ENCODE measurements around the gene PRKN.

DNA sequence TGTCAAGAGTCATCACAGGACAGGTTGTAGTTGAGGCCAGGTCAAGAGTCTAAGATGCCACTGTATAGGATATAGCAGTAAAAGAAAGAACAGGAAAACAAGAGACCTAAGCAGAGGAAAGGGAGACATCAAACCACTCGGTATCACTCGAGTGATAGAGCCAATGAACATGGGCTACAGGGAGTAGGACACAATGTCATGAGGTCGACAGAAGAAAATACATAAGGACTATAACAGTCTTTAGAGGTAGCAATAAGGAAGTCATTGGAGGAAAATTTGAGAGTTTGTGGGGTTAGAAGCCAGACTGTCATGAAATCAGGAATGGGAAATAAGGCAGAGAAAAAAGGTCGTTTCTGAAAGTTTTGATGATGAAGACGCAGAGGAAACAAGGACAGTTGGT lies 99.7 kb downstream of the PRKN start:
- TF ChIP-seq, protein P1, sequence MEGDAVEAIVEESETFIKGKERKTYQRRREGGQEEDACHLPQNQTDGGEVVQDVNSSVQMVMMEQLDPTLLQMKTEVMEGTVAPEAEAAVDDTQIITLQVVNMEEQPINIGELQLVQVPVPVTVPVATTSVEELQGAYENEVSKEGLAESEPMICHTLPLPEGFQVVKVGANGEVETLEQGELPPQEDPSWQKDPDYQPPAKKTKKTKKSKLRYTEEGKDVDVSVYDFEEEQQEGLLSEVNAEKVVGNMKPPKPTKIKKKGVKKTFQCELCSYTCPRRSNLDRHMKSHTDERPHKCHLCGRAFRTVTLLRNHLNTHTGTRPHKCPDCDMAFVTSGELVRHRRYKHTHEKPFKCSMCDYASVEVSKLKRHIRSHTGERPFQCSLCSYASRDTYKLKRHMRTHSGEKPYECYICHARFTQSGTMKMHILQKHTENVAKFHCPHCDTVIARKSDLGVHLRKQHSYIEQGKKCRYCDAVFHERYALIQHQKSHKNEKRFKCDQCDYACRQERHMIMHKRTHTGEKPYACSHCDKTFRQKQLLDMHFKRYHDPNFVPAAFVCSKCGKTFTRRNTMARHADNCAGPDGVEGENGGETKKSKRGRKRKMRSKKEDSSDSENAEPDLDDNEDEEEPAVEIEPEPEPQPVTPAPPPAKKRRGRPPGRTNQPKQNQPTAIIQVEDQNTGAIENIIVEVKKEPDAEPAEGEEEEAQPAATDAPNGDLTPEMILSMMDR (IDR thresholded peaks at IDR 0.05): no peak
- TF ChIP-seq POLR2A (IDR thresholded peaks at IDR 0.05): no peak
